HepG2 (cell line): ENCODE data around the gene COMMD1. TPM values are rescaled to one million over a fixed set of nuclear protein-coding genes. Genes with fewer than 3 reads are reported as not detected.

Experiments used
- BCL6 ChIP-seq: IDR thresholded peaks from 2 replicates; pipeline ENCODE4 v1.6.1; 2016; ENCODE audit warnings: missing genetic modification reagents, missing compliant biosample characterization
- CENPX ChIP-seq: sonication (generic); formaldehyde crosslinking; IDR thresholded peaks from 2 replicates; pipeline ENCODE4 v1.9.0; 2021; ENCODE audit warnings: mild to moderate bottlenecking, missing genetic modification reagents, moderate library complexity
- DNMT3B ChIP-seq: conservative IDR thresholded peaks from 2 replicates; pipeline ENCODE4 v1.6.1; 2016; ENCODE audit warnings: missing biosample characterization, control low read depth
- FOXJ3 ChIP-seq: sonication (generic); formaldehyde crosslinking; IDR thresholded peaks from 2 replicates; pipeline ENCODE4 v1.4.0; 2020; ENCODE audit warnings: missing genetic modification reagents, mild to moderate bottlenecking, borderline replicate concordance
- HDAC1 ChIP-seq: sonication (generic); formaldehyde crosslinking; IDR thresholded peaks from 2 replicates; pipeline ENCODE4 v1.5.1; 2020; ENCODE audit warnings: mild to moderate bottlenecking, missing genetic modification reagents
- HOXD1 ChIP-seq: sonication (generic); formaldehyde crosslinking; IDR thresholded peaks from 2 replicates; pipeline ENCODE4 v1.5.0; 2020; ENCODE audit warnings: missing genetic modification reagents
- KDM1A ChIP-seq: IDR thresholded peaks from 2 replicates; pipeline ENCODE4 v1.6.1; 2016; ENCODE audit warnings: missing compliant biosample characterization
- KDM2A ChIP-seq: sonication (generic); formaldehyde crosslinking; IDR thresholded peaks from 2 replicates; pipeline ENCODE4 v1.4.0; 2020; ENCODE audit warnings: low read depth, missing genetic modification reagents, borderline replicate concordance
- MYNN ChIP-seq: sonication (generic); formaldehyde crosslinking; IDR thresholded peaks from 2 replicates; pipeline ENCODE4 v1.4.0; 2020; ENCODE audit warnings: mild to moderate bottlenecking, low read depth, missing genetic modification reagents
- RAD51 ChIP-seq: fragments of 450-650 bp; IDR thresholded peaks from 2 replicates; pipeline ENCODE4 v1.6.1; 2016; ENCODE audit warnings: borderline replicate concordance
- REL ChIP-seq: sonication (generic); formaldehyde crosslinking; conservative IDR thresholded peaks from 2 replicates; pipeline ENCODE4 v1.8.0; 2022; ENCODE audit warnings: mild to moderate bottlenecking, missing genetic modification reagents, moderate library complexity
- ZEB1 ChIP-seq: IDR thresholded peaks from 2 replicates; pipeline ENCODE4 v1.6.1; 2012; ENCODE audit warnings: mild to moderate bottlenecking, low read depth, inconsistent platforms; ENCODE audit not compliant: insufficient replicate concordance
- ZMAT3 ChIP-seq: sonication (generic); formaldehyde crosslinking; conservative IDR thresholded peaks from 2 replicates; pipeline ENCODE4 v1.7.0; 2021; ENCODE audit warnings: missing genetic modification reagents
- ZNF264 ChIP-seq: sonication (generic); formaldehyde crosslinking; IDR thresholded peaks from 2 replicates; pipeline ENCODE4 v1.4.0; 2020; ENCODE audit warnings: missing genetic modification reagents
- ZNF569 ChIP-seq: sonication (generic); formaldehyde crosslinking; IDR thresholded peaks from 2 replicates; pipeline ENCODE4 v1.5.0; 2020; ENCODE audit warnings: mild to moderate bottlenecking, missing genetic modification reagents, moderate library complexity, borderline replicate concordance
- ZNF607 ChIP-seq: sonication (generic); formaldehyde crosslinking; IDR thresholded peaks from 2 replicates; pipeline ENCODE4 v1.5.1; 2020; ENCODE audit warnings: missing genetic modification reagents, mild to moderate bottlenecking, borderline replicate concordance
- ZNF782 ChIP-seq: sonication (generic); formaldehyde crosslinking; IDR thresholded peaks from 2 replicates; pipeline ENCODE4 v1.4.0; 2020; ENCODE audit warnings: missing genetic modification reagents, mild to moderate bottlenecking, borderline replicate concordance
- polyA plus RNA-seq, 8 experiments: library from polyadenylated mRNA; depleted of rRNA in 3 of 8; stranded (reverse) in 7 of 8; unstranded in 1 of 8; fragments of >200 nt; fragmentation: Illumina TruSeq in 4 of 8; extraction: Trizol in 4 of 8; gene quantifications; 2 replicates each; pipeline versions ENCODE4 v1.2.1 to v1.2.3, GENCODE V29; 2011 to 2016; ENCODE audit warnings: low read depth in 4 of 8, missing spikeins in 1 of 8, mixed read lengths in 1 of 8; ENCODE audit not compliant: insufficient read depth in 1 of 8
- total RNA-seq, 5 experiments: library from RNA; depleted of rRNA; stranded (reverse); fragments of >200 nt; fragmentation: Illumina TruSeq; extraction: Trizol; gene quantifications; 2 replicates each; pipeline ENCODE4 v1.2.3, GENCODE V29; 2016; ENCODE audit warnings: low read depth in 1 of 5
- TF ChIP-seq, protein P1 (sequence below): sonication (generic); formaldehyde crosslinking; IDR thresholded peaks from 2 replicates; pipeline ENCODE4 v1.5.0; 2020; ENCODE audit warnings: mild to moderate bottlenecking, missing genetic modification reagents
- TF ChIP-seq, protein P2 (sequence below): sonication (generic); formaldehyde crosslinking; IDR thresholded peaks from 2 replicates; pipeline ENCODE4 v1.4.0; 2020; ENCODE audit warnings: mild to moderate bottlenecking, missing genetic modification reagents
- TF ChIP-seq, protein P3 (sequence below), 2 experiments: sonication (generic) in 1 of 2; formaldehyde crosslinking in 1 of 2; IDR thresholded peaks; 2 replicates each; pipeline versions ENCODE4 v1.4.0 to v1.6.1; 2016 to 2020; ENCODE audit warnings: borderline replicate concordance in 1 of 2, low read depth in 1 of 2, mild to moderate bottlenecking in 1 of 2, missing genetic modification reagents in 1 of 2
- TF ChIP-seq, protein P4 (sequence below): sonication (generic); formaldehyde crosslinking; IDR thresholded peaks from 2 replicates; pipeline ENCODE4 v1.8.1; 2023; ENCODE audit warnings: mild to moderate bottlenecking, missing genetic modification reagents, borderline replicate concordance

Gene COMMD1
- total and polyA plus RNA-seq, 2 of the 13 experiments (the other 11 are each of a cell fraction or from before 2014, with no cell fraction given) = 25.7 to 105 TPM

DNA sequence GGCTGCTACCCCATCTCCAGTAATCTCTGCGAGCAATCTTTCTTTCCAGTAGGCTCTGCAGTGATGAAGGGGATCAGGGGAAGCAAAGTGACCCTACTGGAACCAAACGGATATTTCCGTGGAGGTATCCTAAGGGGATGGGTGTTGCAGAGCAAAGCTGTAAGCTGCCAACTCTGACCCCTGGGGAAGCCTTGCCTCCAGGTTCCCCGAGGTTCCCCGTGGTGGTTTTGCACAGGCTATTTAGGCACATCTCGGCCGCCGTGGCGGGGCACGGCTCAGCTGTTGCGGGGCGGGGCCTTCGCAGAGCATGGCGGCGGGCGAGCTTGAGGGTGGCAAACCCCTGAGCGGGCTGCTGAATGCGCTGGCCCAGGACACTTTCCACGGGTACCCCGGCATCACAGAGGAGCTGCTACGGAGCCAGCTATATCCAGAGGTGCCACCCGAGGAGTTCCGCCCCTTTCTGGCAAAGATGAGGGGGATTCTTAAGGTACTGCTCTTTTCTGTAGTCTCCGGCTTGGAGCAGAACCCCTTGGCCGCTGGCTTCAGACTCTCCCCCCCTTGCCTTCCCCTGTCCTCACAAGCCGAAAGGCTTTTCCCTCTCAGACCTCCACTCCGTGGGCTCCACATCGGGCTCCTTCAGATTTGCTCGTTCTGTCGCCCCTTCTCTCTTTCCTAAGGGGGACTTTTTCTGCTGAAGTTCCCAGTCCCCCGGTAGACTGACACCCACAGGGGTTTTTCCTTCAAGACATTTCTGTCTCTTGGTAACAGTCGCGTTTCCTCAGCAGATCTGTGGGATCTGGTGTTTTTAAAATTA lies at the start of gene COMMD1 (continued):
- TF ChIP-seq FOXJ3 (CRISPR knock-in tag) = peak; percentile 58; the same call in 1 of the 2 replicates
- TF ChIP-seq, protein P1, sequence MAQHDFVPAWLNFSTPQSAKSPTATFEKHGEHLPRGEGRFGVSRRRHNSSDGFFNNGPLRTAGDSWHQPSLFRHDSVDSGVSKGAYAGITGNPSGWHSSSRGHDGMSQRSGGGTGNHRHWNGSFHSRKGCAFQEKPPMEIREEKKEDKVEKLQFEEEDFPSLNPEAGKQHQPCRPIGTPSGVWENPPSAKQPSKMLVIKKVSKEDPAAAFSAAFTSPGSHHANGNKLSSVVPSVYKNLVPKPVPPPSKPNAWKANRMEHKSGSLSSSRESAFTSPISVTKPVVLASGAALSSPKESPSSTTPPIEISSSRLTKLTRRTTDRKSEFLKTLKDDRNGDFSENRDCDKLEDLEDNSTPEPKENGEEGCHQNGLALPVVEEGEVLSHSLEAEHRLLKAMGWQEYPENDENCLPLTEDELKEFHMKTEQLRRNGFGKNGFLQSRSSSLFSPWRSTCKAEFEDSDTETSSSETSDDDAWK = no peak
- TF ChIP-seq REL (CRISPR knock-in tag) = no peak; the same call in 1 of the 2 replicates
- peak; percentile 93 for TF ChIP-seq KDM2A (CRISPR knock-in tag)
- peak; percentile 98; the same call in 1 of the 2 replicates for TF ChIP-seq ZNF782 (CRISPR knock-in tag)
- TF ChIP-seq CENPX (CRISPR knock-in tag) = no peak
- TF ChIP-seq ZNF264 (CRISPR knock-in tag) = 0 out of 2 replicates have a peak, but pooled peaks have one; percentile 22
- TF ChIP-seq ZMAT3 = peak; percentile 62; the same call in 1 of the 2 replicates
- TF ChIP-seq DNMT3B (CRISPR knock-in tag) = no peak
- TF ChIP-seq RAD51 = no peak
- peak; percentile 93; the same call in 1 of the 2 replicates for TF ChIP-seq ZNF607
- TF ChIP-seq KDM1A (CRISPR knock-in tag) = no peak
- TF ChIP-seq ZEB1 = no peak
- TF ChIP-seq, protein P2, sequence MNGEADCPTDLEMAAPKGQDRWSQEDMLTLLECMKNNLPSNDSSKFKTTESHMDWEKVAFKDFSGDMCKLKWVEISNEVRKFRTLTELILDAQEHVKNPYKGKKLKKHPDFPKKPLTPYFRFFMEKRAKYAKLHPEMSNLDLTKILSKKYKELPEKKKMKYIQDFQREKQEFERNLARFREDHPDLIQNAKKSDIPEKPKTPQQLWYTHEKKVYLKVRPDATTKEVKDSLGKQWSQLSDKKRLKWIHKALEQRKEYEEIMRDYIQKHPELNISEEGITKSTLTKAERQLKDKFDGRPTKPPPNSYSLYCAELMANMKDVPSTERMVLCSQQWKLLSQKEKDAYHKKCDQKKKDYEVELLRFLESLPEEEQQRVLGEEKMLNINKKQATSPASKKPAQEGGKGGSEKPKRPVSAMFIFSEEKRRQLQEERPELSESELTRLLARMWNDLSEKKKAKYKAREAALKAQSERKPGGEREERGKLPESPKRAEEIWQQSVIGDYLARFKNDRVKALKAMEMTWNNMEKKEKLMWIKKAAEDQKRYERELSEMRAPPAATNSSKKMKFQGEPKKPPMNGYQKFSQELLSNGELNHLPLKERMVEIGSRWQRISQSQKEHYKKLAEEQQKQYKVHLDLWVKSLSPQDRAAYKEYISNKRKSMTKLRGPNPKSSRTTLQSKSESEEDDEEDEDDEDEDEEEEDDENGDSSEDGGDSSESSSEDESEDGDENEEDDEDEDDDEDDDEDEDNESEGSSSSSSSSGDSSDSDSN (CRISPR knock-in tag) = peak; percentile 80
- TF ChIP-seq, protein P3, sequence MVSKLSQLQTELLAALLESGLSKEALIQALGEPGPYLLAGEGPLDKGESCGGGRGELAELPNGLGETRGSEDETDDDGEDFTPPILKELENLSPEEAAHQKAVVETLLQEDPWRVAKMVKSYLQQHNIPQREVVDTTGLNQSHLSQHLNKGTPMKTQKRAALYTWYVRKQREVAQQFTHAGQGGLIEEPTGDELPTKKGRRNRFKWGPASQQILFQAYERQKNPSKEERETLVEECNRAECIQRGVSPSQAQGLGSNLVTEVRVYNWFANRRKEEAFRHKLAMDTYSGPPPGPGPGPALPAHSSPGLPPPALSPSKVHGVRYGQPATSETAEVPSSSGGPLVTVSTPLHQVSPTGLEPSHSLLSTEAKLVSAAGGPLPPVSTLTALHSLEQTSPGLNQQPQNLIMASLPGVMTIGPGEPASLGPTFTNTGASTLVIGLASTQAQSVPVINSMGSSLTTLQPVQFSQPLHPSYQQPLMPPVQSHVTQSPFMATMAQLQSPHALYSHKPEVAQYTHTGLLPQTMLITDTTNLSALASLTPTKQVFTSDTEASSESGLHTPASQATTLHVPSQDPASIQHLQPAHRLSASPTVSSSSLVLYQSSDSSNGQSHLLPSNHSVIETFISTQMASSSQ (IDR thresholded peaks at IDR 0.05; ENCODE audit: low read depth) = no peak
- TF ChIP-seq, protein P3 (CRISPR knock-in tag; IDR thresholded peaks at IDR 0.05; ENCODE audit: borderline replicate concordance) = peak; percentile 73; the same call in 1 of the 2 replicates
- peak; percentile 96 for TF ChIP-seq HDAC1 (CRISPR knock-in tag)
- peak; percentile 75; the same call in 1 of the 2 replicates for TF ChIP-seq HOXD1 (CRISPR knock-in tag)
- TF ChIP-seq, protein P4, sequence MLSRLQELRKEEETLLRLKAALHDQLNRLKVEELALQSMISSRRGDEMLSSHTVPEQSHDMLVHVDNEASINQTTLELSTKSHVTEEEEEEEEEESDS (CRISPR knock-in tag) = 0 out of 2 replicates have a peak, but pooled peaks have one; percentile 41
- no peak for TF ChIP-seq ZNF569 (CRISPR knock-in tag)
- peak; percentile 71 for TF ChIP-seq BCL6 (CRISPR knock-in tag)
- TF ChIP-seq MYNN (CRISPR knock-in tag) = peak; percentile 47; the same call in 1 of the 2 replicates
